Measurements from ENCODE around the gene ACRBP. TPM values are rescaled to one million over a fixed set of nuclear protein-coding genes. Genes with fewer than 3 reads are reported as not detected.

Gene ACRBP
- total RNA-seq, 1 donor = 0.36 TPM

- no peak for TF ChIP-seq CTCF (IDR thresholded peaks at IDR 0.05; ENCODE audit: insufficient read depth, low read length)
- no peak overlapping the region for H3K4me3 ChIP-seq (ENCODE audit: low read depth, low read length)
- no peak for DNase-seq (ENCODE audit: low read depth)
Measured at GRCh38 chr12:6643569-6644256, 3.5 kb downstream of the ACRBP start.

GRCh38 chr12:6641131-6641530 is 6.1 kb downstream of the ACRBP start:
- no peak overlapping the region for H3K4me3 ChIP-seq (ENCODE audit: low read depth, low read length)
- DNase-seq (ENCODE audit: low read depth) = no peak
- no peak for TF ChIP-seq CTCF (IDR thresholded peaks at IDR 0.05; ENCODE audit: insufficient read depth, low read length)

- no peak for TF ChIP-seq CTCF (IDR thresholded peaks at IDR 0.05; ENCODE audit: insufficient read depth, low read length)
- no peak for DNase-seq (ENCODE audit: low read depth)
Measured at GRCh38 chr12:6640497-6640896, 6.7 kb downstream of the ACRBP start.

GRCh38 chr12:6639151-6639801 is 8.0 kb downstream of the ACRBP start:
- no peak for DNase-seq (ENCODE audit: low read depth)
- H3K4me3 ChIP-seq (ENCODE audit: low read depth, low read length) = no peak overlapping the region
- TF ChIP-seq CTCF (IDR thresholded peaks at IDR 0.05; ENCODE audit: insufficient read depth, low read length) = no peak

More at GRCh38 chr12:6640497-6640896, 6.7 kb downstream of the ACRBP start:
- no peak overlapping the region for H3K4me3 ChIP-seq (ENCODE audit: low read depth, low read length)

GRCh38 chr12:6638305-6638704 is 8.9 kb downstream of the ACRBP start:
- DNase-seq (ENCODE audit: low read depth) = no peak
- no peak overlapping the region for H3K4me3 ChIP-seq (ENCODE audit: low read depth, low read length)
- TF ChIP-seq CTCF (IDR thresholded peaks at IDR 0.05; ENCODE audit: insufficient read depth, low read length) = no peak

GRCh38 chr12:6635856-6636531 is 11.2 kb downstream of the ACRBP start, which contains the start of gene LPAR5:
TSS of gene LPAR5 (minus strand) at chr12:6635959. CDS start at chr12:6621248, 14,711 bp downstream.
- H3K4me3 ChIP-seq (ENCODE audit: low read depth, low read length) = no peak within 1 kb of the TSS
- peak; percentile 24 for DNase-seq (ENCODE audit: low read depth)
- TF ChIP-seq CTCF (IDR thresholded peaks at IDR 0.05; ENCODE audit: insufficient read depth, low read length) = no peak

Measured in fibroblast of the aortic adventitia (primary cell).